AG04449 (cell line): ENCODE measurements around the gene UBASH3B.

Experiments used
- CTCF ChIA-PET: fragments of 350-600 bp; formaldehyde crosslinking; extraction: SDS; loops from one replicate; lab custom pipeline; 2021; ENCODE audit warnings: antibody characterized with exemption; lab: Yijun Ruan, JAX
- POLR2A ChIA-PET: fragments of 400-600, 350-600 bp; formaldehyde crosslinking; extraction: SDS; loops from one replicate; lab custom pipeline; 2020; ENCODE audit warnings: antibody characterized with exemption, inconsistent platforms; lab: Yijun Ruan, JAX
- DNase-seq: peaks from one replicate; pipeline ENCODE4 v3.0.0-alpha.2; 2010; ENCODE audit warnings: low read depth, low spot score
- H3K4me3 ChIP-seq: 2 replicates; pipeline ENCODE4 v1.5.1; 2011; ENCODE audit warnings: low read depth, mild to moderate bottlenecking, control low read depth, low read length
- CTCF ChIP-seq: IDR thresholded peaks from one replicate; pipeline ENCODE4 v1.5.1; 2011; ENCODE audit warnings: mild to moderate bottlenecking, moderate library complexity, low read length, control low read depth, inconsistent platforms; ENCODE audit not compliant: insufficient read depth; ENCODE audit errors: missing control alignments

Gene UBASH3B

DNA sequence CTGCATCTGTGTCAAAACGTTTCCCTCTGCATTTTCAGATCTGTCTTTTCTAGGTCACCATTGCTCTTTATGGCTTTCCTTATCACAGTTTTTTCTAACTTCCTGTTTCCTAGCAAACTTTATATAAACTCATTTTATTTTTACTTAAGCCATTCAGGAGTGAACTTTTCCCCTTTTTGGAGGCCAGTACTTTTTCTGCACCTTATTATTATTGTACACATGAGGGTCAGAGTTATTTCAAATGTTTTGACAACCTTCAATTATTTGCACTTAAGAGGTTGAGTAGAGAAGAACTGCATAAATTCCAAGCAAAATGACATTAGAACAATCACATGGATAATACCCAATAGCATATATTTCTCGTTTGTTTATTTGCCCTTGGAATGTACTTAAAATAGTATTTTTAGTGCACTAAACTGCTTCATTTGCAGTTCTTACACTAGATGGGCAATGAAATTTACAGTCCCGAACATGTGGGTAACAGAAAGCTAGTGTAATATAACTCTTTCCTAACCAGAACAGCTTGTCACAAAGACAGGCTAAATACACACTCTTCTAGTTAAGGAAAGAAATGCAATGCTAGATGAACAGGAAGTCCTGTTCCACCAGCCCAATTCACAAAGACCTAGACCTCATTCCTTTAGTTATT is 79.5 kb downstream of the UBASH3B start:
- no peak for DNase-seq
- ChIA-PET CTCF (interaction anchor here (1.1 to 2.9 kb wide), 3 partner anchors 13 to 45 kb away, joined by 3 to 10 read pairs (median 7); no protein-coding TSS in a partner anchor), POLR2A (interaction anchor here (1.2 kb wide), 1 partner anchor 13 kb away, joined by 4 read pairs; no protein-coding TSS in a partner anchor)
- no peak for TF ChIP-seq CTCF
- H3K4me3 ChIP-seq = no peak overlapping the region

- no peak for TF ChIP-seq CTCF
- no peak for DNase-seq
- ChIA-PET POLR2A (no interaction called here), CTCF (interaction anchor here (0.8 to 2.2 kb wide), 4 partner anchors 10 to 740 kb away, joined by 3 to 9 read pairs (median 5); no protein-coding TSS in a partner anchor)
- H3K4me3 ChIP-seq = no peak overlapping the region
These were observed 82.6 kb downstream of the UBASH3B start for GRCh38 chr11:122737951-122738693.

GRCh38 chr11:122741613-122742300 is 86.2 kb downstream of the UBASH3B start:
- H3K4me3 ChIP-seq = no peak overlapping the region
- no peak for TF ChIP-seq CTCF
- ChIA-PET CTCF (interaction anchor here (2.2 kb wide), 1 partner anchor 14 kb away, joined by 7 read pairs; no protein-coding TSS in a partner anchor), POLR2A (no interaction called here)
- DNase-seq = no peak

- no peak for DNase-seq
- POLR2A ChIA-PET = no interaction called here
- TF ChIP-seq CTCF = no peak
- CTCF ChIA-PET = no interaction called here
- H3K4me3 ChIP-seq = no peak overlapping the region
These were observed 86.9 kb downstream of the UBASH3B start for GRCh38 chr11:122742301-122743018.

DNA sequence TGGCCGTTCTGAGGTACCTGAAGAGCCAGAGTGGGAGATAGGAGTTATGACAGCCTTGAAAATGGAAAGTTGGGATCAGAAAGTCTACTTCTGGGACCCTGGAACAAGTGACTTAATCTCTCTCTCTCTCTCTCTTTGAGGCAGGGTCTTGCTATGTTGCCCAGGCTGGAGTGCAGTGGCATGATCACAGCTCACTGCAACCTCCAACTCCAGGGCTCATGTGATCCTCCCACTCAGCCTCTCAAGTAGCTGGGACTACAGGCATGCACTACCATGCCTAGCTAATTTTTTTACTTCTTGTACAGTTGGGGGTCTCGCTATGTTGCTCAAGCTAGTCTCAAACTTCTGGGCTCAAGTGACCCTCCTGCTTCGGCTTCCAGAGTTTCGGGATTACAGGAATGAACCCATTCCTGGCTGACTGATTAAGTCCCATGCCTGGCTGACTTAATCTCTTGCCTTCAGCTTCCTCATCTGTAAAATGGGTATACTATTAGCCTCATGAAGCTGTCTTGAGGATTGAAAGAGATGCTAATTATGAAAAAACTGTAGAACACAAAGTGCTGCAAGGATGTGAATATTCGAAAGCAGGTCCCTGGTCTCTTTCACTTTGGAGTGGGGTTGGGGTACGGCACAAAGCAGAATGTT is 87.7 kb downstream of the UBASH3B start:
- CTCF ChIA-PET = no interaction called here
- no peak overlapping the region for H3K4me3 ChIP-seq
- POLR2A ChIA-PET = no interaction called here
- DNase-seq = no peak
- no peak for TF ChIP-seq CTCF
